NCI-H1436 treated with DMSO at 0.1 percent for 48 hours (cell line): Measurements from ENCODE around the gene GPR68.
"Not testable (repeated sequence)": the region's sequence is repeated elsewhere in the genome, so short reads cannot be mapped to it uniquely, and the experiment has no call there.

Experiments
- DNase-seq: peaks from one replicate; lab custom pipeline; 2025; lab: John Stamatoyannopoulos, UW

The GPR68 gene

GRCh38 chr14:91190853-91191252, 53.7 kb downstream of the GPR68 start:
- DNase-seq = no peak

DNA sequence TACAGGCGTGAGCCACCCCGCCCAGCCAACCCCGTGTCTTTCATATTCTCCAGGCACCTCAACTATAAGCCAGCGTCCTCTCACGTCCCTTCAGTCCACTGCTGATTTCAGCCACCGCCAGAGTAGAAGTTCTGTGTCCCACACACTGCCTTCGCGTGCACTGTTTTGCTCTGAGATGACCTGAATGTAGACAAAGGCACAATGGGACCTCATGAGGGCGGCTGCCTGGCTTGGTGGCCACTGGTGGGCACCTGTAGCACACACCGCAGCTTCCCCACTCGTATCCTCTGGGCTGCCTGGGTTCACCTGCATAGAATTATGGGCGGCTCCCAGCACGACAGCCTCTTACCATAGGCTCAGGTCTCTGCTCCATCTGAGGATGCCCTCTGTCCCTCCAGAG, 57.2 kb downstream of the GPR68 start:
- DNase-seq = no peak

DNA sequence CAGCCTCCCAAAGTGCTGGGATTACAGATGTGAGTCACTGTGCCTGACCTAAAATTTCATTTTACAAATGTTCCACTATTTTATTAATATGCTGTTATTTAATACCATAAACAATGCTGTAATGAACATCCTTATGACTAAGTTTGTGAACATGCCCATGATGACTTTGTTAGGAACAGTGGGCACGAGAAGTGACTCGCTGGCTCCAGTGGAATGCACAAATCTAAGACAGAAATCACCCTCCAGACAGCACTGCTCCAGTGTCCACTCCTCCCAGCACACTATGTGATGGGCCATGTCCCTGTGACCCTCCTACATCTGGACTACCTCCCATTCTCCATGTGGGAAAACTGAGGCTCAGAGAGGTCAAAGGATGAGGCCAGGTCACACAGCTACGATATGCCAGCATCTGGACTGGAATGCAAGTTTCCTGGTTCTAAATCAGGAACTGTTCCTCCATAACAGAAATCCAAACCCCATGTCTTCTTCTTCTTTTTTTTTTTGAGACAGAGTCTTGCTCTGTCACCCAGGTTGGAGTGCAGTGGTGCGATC, 57.9 kb downstream of the GPR68 start:
- DNase-seq = no peak

GRCh38 chr14:91185721-91186120, 58.8 kb downstream of the GPR68 start:
- no peak for DNase-seq

DNA sequence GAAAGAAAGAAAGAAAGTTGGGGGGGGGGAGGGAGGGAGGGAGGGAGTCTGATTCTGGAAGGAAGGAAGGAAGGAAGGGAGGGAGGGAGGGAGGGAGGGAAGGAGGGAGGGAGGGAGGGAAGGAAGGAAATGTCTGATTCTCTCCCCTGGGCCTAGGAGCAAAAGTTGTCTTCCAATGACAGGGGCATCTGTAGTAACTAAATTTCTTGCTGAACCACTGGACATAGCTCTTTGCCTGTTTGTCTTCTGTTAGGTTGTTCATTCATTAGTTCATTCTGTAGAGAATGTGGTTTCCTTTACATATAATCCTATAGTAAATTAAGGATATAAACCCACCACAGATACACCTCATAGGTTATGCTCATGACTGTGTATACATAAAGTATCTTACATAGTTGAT, 59.9 kb downstream of the GPR68 start:
- DNase-seq = no peak

DNA sequence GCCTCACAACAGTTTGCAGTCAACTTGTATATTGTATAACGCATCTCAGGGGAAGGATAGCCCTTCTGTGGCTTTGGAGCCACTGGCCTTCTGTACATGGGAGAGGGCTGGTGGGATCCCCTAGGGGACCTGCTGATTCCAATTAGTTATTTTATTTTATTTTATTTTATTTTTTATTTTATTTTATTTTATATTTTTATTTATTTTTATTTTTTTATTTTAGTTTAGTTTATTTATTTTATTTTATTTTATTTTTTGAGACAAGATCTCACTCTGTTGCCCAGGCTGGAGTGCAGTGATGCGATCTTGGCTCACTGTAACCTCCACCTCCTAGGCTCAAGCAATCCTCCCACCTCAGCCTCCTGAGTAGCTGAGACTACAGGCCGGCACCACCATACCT, 61.8 kb downstream of the GPR68 start:
- DNase-seq = not testable (repeated sequence)
